Measurements from ENCODE around the gene TRAK2. TPM values are rescaled to one million over a fixed set of nuclear protein-coding genes. Genes with fewer than 3 reads are reported as not detected.

TRAK2 gene
- total and polyA plus RNA-seq, 2 donors (not counting 1 experiment from before 2014, with no cell fraction given), result 73.2 to 81.1 TPM

- Histone ChIP-seq H3K9me3 (ENCODE audit: control insufficient read depth, insufficient read depth, low read depth, low read length) (no peaks in the 10 kb centered on the region), H3K4me3 (replicated peaks in 1 of 4; ENCODE audit: control extremely low read depth in 1 of 4, insufficient read depth in 1 of 4, low read depth in 3 of 4, low read length in 4 of 4) (no peak overlapping the region), H3K79me2 (ENCODE audit: control insufficient read depth, insufficient read depth, low read length) (no peaks in the 10 kb centered on the region), H3K27ac (ENCODE audit: insufficient read depth, low read length) (no peak overlapping the region), H3K4me1 (ENCODE audit: control insufficient read depth, extremely low read depth, insufficient read depth, low read length) (no peaks in the 10 kb centered on the region), H2AFZ (ENCODE audit: low read length) (no peak overlapping the region), H3K4me2 (ENCODE audit: extremely low read depth, insufficient read depth, low read length) (no peak overlapping the region), H3K9ac (ENCODE audit: insufficient read depth, low read length) (no peak overlapping the region), H3K27me3 (ENCODE audit: control insufficient read depth, insufficient read depth, low read length) (no peaks in the 10 kb centered on the region), H4K20me1 (ENCODE audit: control insufficient read depth, extremely low read depth, insufficient read depth, low read length) (no peaks in the 10 kb centered on the region), H3K36me3 (ENCODE audit: control insufficient read depth, insufficient read depth, low read length) (peaks cover 9% of the 10 kb centered on the region)
- no peak for TF ChIP-seq EZH2 (IDR thresholded peaks at IDR 0.05; ENCODE audit: low read length, missing control alignments)
- no peak for TF ChIP-seq CTCF (conservative IDR thresholded peaks at IDR 0.05 in 1 of 2, IDR thresholded peaks at IDR 0.05 in 1 of 2; ENCODE audit: low read depth in 1 of 2, low read length in 2 of 2)
- no peak for DNase-seq (ENCODE audit: low read depth in 2 of 2)
Observed at GRCh38 chr2:201383136-201383535, 68.1 kb downstream of the TRAK2 start.

- H3K4me3 ChIP-seq (replicated peaks in 1 of 4; ENCODE audit: control extremely low read depth in 1 of 4, insufficient read depth in 1 of 4, low read depth in 3 of 4, low read length in 4 of 4), result no peak overlapping the region
- TF ChIP-seq CTCF (conservative IDR thresholded peaks at IDR 0.05 in 1 of 2, IDR thresholded peaks at IDR 0.05 in 1 of 2; ENCODE audit: low read depth in 1 of 2, low read length in 2 of 2), result no peak
- H3K27ac ChIP-seq (ENCODE audit: insufficient read depth, low read length), result no peak overlapping the region
- no peaks in the 10 kb centered on the region for H3K79me2 ChIP-seq (ENCODE audit: control insufficient read depth, insufficient read depth, low read length)
- H3K36me3 ChIP-seq (ENCODE audit: control insufficient read depth, insufficient read depth, low read length), result peaks cover 6% of the 10 kb centered on the region
- peak in 1 of 2 donors; percentile 22 for DNase-seq (ENCODE audit: low read depth in 2 of 2)
- no peak overlapping the region for H2AFZ ChIP-seq (ENCODE audit: low read length)
- no peak overlapping the region for H3K4me2 ChIP-seq (ENCODE audit: extremely low read depth, insufficient read depth, low read length)
- no peaks in the 10 kb centered on the region for H3K9me3 ChIP-seq (ENCODE audit: control insufficient read depth, insufficient read depth, low read depth, low read length)
- H3K27me3 ChIP-seq (ENCODE audit: control insufficient read depth, insufficient read depth, low read length), result no peaks in the 10 kb centered on the region
- no peak overlapping the region for H3K9ac ChIP-seq (ENCODE audit: insufficient read depth, low read length)
- H3K4me1 ChIP-seq (ENCODE audit: control insufficient read depth, extremely low read depth, insufficient read depth, low read length), result no peaks in the 10 kb centered on the region
- no peaks in the 10 kb centered on the region for H4K20me1 ChIP-seq (ENCODE audit: control insufficient read depth, extremely low read depth, insufficient read depth, low read length)
Observed at GRCh38 chr2:201378496-201379397, 72.5 kb downstream of the TRAK2 start.

GRCh38 chr2:201377218-201377617 is 74.0 kb downstream of the TRAK2 start:
- no peaks in the 10 kb centered on the region for H3K9me3 ChIP-seq (ENCODE audit: control insufficient read depth, insufficient read depth, low read depth, low read length)
- H3K4me2 ChIP-seq (ENCODE audit: extremely low read depth, insufficient read depth, low read length), result no peak overlapping the region
- TF ChIP-seq EZH2 (IDR thresholded peaks at IDR 0.05; ENCODE audit: low read length, missing control alignments) (no peak), CTCF (conservative IDR thresholded peaks at IDR 0.05 in 1 of 2, IDR thresholded peaks at IDR 0.05 in 1 of 2; ENCODE audit: low read depth in 1 of 2, low read length in 2 of 2) (no peak)
- no peak overlapping the region for H2AFZ ChIP-seq (ENCODE audit: low read length)
- H3K36me3 ChIP-seq (ENCODE audit: control insufficient read depth, insufficient read depth, low read length), result peaks cover 4% of the 10 kb centered on the region
- no peak for DNase-seq (ENCODE audit: low read depth in 2 of 2)
- no peak overlapping the region for H3K27ac ChIP-seq (ENCODE audit: insufficient read depth, low read length)
- H3K79me2 ChIP-seq (ENCODE audit: control insufficient read depth, insufficient read depth, low read length), result no peaks in the 10 kb centered on the region
- H3K9ac ChIP-seq (ENCODE audit: insufficient read depth, low read length), result no peak overlapping the region
- no peaks in the 10 kb centered on the region for H3K27me3 ChIP-seq (ENCODE audit: control insufficient read depth, insufficient read depth, low read length)
- no peak overlapping the region for H3K4me3 ChIP-seq (replicated peaks in 1 of 4; ENCODE audit: control extremely low read depth in 1 of 4, insufficient read depth in 1 of 4, low read depth in 3 of 4, low read length in 4 of 4)
- H3K4me1 ChIP-seq (ENCODE audit: control insufficient read depth, extremely low read depth, insufficient read depth, low read length), result no peaks in the 10 kb centered on the region
- H4K20me1 ChIP-seq (ENCODE audit: control insufficient read depth, extremely low read depth, insufficient read depth, low read length), result no peaks in the 10 kb centered on the region

All from fibroblast of lung (primary cell).